ENCODE results near the gene SERGEF.

SERGEF gene

GRCh38 chr11:17799147-17799546, 213.7 kb downstream of the SERGEF start:
- Histone ChIP-seq H3K9me3 (no peaks in the 10 kb centered on the region), H3K9ac (no peak overlapping the region), H3K27me3 (no peaks in the 10 kb centered on the region), H3K36me3 (no peaks in the 10 kb centered on the region), H3K4me3 (no peak overlapping the region), H3K4me1 (no peaks in the 10 kb centered on the region), H3K27ac (no peak overlapping the region), H3K4me2 (no peak overlapping the region), H4K20me1 (no peaks in the 10 kb centered on the region)
- TF ChIP-seq Cebpa-rat (IDR thresholded peaks at IDR 0.05) = no peak

GRCh38 chr11:17798716-17799115, 214.1 kb downstream of the SERGEF start:
- Histone ChIP-seq H3K27ac (no peak overlapping the region), H3K27me3 (no peaks in the 10 kb centered on the region), H3K9me3 (no peaks in the 10 kb centered on the region), H3K4me3 (no peak overlapping the region), H3K4me2 (no peak overlapping the region), H4K20me1 (no peaks in the 10 kb centered on the region), H3K4me1 (no peaks in the 10 kb centered on the region), H3K9ac (no peak overlapping the region), H3K36me3 (no peaks in the 10 kb centered on the region)
- no peak for TF ChIP-seq Cebpa-rat (IDR thresholded peaks at IDR 0.05)

- Histone ChIP-seq H3K4me2 (no peak overlapping the region), H3K9ac (no peak overlapping the region), H3K27me3 (no peaks in the 10 kb centered on the region), H3K4me1 (no peaks in the 10 kb centered on the region), H3K36me3 (no peaks in the 10 kb centered on the region), H3K27ac (no peak overlapping the region), H3K4me3 (no peak overlapping the region), H4K20me1 (no peaks in the 10 kb centered on the region), H3K9me3 (no peaks in the 10 kb centered on the region)
- no peak for TF ChIP-seq Cebpa-rat (IDR thresholded peaks at IDR 0.05)
These were observed 214.6 kb downstream of the SERGEF start for GRCh38 chr11:17798253-17798652.

- Histone ChIP-seq H3K27ac (no peak overlapping the region), H4K20me1 (no peaks in the 10 kb centered on the region), H3K4me1 (no peaks in the 10 kb centered on the region), H3K4me3 (no peak overlapping the region), H3K27me3 (no peaks in the 10 kb centered on the region), H3K9me3 (no peaks in the 10 kb centered on the region), H3K9ac (no peak overlapping the region), H3K4me2 (no peak overlapping the region), H3K36me3 (no peaks in the 10 kb centered on the region)
- no peak for TF ChIP-seq Cebpa-rat (IDR thresholded peaks at IDR 0.05)
These were observed 216.7 kb downstream of the SERGEF start for GRCh38 chr11:17796154-17796553.

GRCh38 chr11:17794981-17795380, 217.9 kb downstream of the SERGEF start:
- Histone ChIP-seq H3K4me2 (no peak overlapping the region), H3K36me3 (no peaks in the 10 kb centered on the region), H3K9me3 (no peaks in the 10 kb centered on the region), H3K27me3 (no peaks in the 10 kb centered on the region), H3K4me1 (no peaks in the 10 kb centered on the region), H3K27ac (no peak overlapping the region), H4K20me1 (no peaks in the 10 kb centered on the region), H3K9ac (no peak overlapping the region), H3K4me3 (no peak overlapping the region)
- no peak for TF ChIP-seq Cebpa-rat (IDR thresholded peaks at IDR 0.05)

- Histone ChIP-seq H3K4me1 (no peaks in the 10 kb centered on the region), H3K27ac (no peak overlapping the region), H3K4me2 (no peak overlapping the region), H3K27me3 (no peaks in the 10 kb centered on the region), H3K36me3 (no peaks in the 10 kb centered on the region), H3K4me3 (no peak overlapping the region), H3K9me3 (no peaks in the 10 kb centered on the region), H3K9ac (no peak overlapping the region), H4K20me1 (no peaks in the 10 kb centered on the region)
- TF ChIP-seq Cebpa-rat (IDR thresholded peaks at IDR 0.05) = no peak
These were observed 219.1 kb downstream of the SERGEF start for GRCh38 chr11:17793642-17794170.

- no peak overlapping the region for H3K9ac ChIP-seq
- no peaks in the 10 kb centered on the region for H3K9me3 ChIP-seq
- H3K36me3 ChIP-seq = peaks cover 9% of the 10 kb centered on the region
- no peak overlapping the region for H3K27ac ChIP-seq
- H3K4me1 ChIP-seq = no peaks in the 10 kb centered on the region
- no peak for TF ChIP-seq Cebpa-rat (IDR thresholded peaks at IDR 0.05)
- H3K27me3 ChIP-seq = no peaks in the 10 kb centered on the region
- H4K20me1 ChIP-seq = no peaks in the 10 kb centered on the region
- H3K4me2 ChIP-seq = no peak overlapping the region
- no peak overlapping the region for H3K4me3 ChIP-seq
These were observed 220.7 kb downstream of the SERGEF start for GRCh38 chr11:17792161-17792560.

GRCh38 chr11:17791144-17791543, 221.7 kb downstream of the SERGEF start:
- Histone ChIP-seq H3K9me3 (no peaks in the 10 kb centered on the region), H3K9ac (no peak overlapping the region), H3K4me3 (no peak overlapping the region), H3K4me1 (no peaks in the 10 kb centered on the region), H3K27ac (no peak overlapping the region), H4K20me1 (no peaks in the 10 kb centered on the region), H3K4me2 (no peak overlapping the region), H3K27me3 (no peaks in the 10 kb centered on the region), H3K36me3 (peaks cover 15% of the 10 kb centered on the region)
- TF ChIP-seq Cebpa-rat (IDR thresholded peaks at IDR 0.05) = no peak

GRCh38 chr11:17790453-17790852, 222.4 kb downstream of the SERGEF start:
- H3K27ac ChIP-seq = no peak overlapping the region
- H3K4me3 ChIP-seq = no peak overlapping the region
- TF ChIP-seq Cebpa-rat (IDR thresholded peaks at IDR 0.05) = no peak
- peaks cover 21% of the 10 kb centered on the region for H3K36me3 ChIP-seq
- no peaks in the 10 kb centered on the region for H4K20me1 ChIP-seq
- H3K4me1 ChIP-seq = no peaks in the 10 kb centered on the region
- H3K9ac ChIP-seq = no peak overlapping the region
- H3K9me3 ChIP-seq = no peaks in the 10 kb centered on the region
- no peak overlapping the region for H3K4me2 ChIP-seq
- H3K27me3 ChIP-seq = no peaks in the 10 kb centered on the region

- Histone ChIP-seq H3K9ac (no peak overlapping the region), H3K27me3 (no peaks in the 10 kb centered on the region), H3K9me3 (no peaks in the 10 kb centered on the region), H3K4me1 (0 out of 2 replicates have a peak, but pooled peaks cover under 1% of the 10 kb centered on the region), H3K4me2 (no peak overlapping the region), H3K36me3 (peaks cover 21% of the 10 kb centered on the region), H3K4me3 (no peak overlapping the region), H4K20me1 (no peaks in the 10 kb centered on the region), H3K27ac (no peak overlapping the region)
- TF ChIP-seq Cebpa-rat (IDR thresholded peaks at IDR 0.05) = no peak
These were observed 224.8 kb downstream of the SERGEF start for GRCh38 chr11:17788084-17788483.

Data from BLaER1 (cell line).